T-helper 17 cell (primary cell): ENCODE data around the gene ACBD6. TPM values are rescaled to one million over a fixed set of nuclear protein-coding genes. Genes with fewer than 3 reads are reported as not detected.
"Not testable (repeated sequence)": the region's sequence is repeated elsewhere in the genome, so short reads cannot be mapped to it uniquely, and the experiment has no call there.

Experiments
- ATAC-seq: fragments of 150-1000 bp; cut with Tn5 transposase; 2 replicates; pipeline ENCODE4 v1.10.0; 2021; ENCODE audit warnings: mild to moderate bottlenecking, moderate library complexity
- DNase-seq, 3 donors: peaks; one replicate each; pipeline versions ENCODE4 v3.0.0 to v3.0.0-alpha.2; 2020 to 2021
- H3K9me3 ChIP-seq: one replicate; pipeline ENCODE4 v1.7.0; 2013; ENCODE audit warnings: low read length, mild to moderate bottlenecking; ENCODE audit not compliant: control insufficient read depth, poor library complexity, severe bottlenecking
- H3K27ac Mint-ChIP-seq: one replicate; pipeline ENCODE4 v1.8.0; 2022; ENCODE audit warnings: mild to moderate bottlenecking, moderate library complexity, mixed read lengths
- H3K27me3 Mint-ChIP-seq: one replicate; pipeline ENCODE4 v1.8.0; 2022; ENCODE audit warnings: mixed read lengths
- H3K36me3 Mint-ChIP-seq: one replicate; pipeline ENCODE4 v1.8.0; 2022; ENCODE audit warnings: low read depth, mixed read lengths
- H3K4me1 Mint-ChIP-seq: one replicate; pipeline ENCODE4 v1.8.0; 2022; ENCODE audit warnings: mild to moderate bottlenecking, mixed read lengths
- H3K4me3 Mint-ChIP-seq: one replicate; pipeline ENCODE4 v1.8.0; 2022; ENCODE audit warnings: mild to moderate bottlenecking, moderate library complexity, mixed read lengths
- total RNA-seq, 4 donors: library from RNA in 2 of 4; stranded (reverse) in 2 of 4; gene quantifications; one replicate each; pipeline ENCODE4 v1.2.3 and lab custom pipeline; 2022 to 2026

Gene ACBD6
- total RNA-seq, 2 donors from 2014 or later: 28.9 to 33.1 TPM

- Mint-ChIP-seq H3K27ac (no peak overlapping the region), H3K36me3 (peaks cover 2% of the 10 kb centered on the region), H3K27me3 (no peaks in the 10 kb centered on the region), H3K4me1 (peaks cover 3% of the 10 kb centered on the region), H3K4me3 (no peak overlapping the region)
- no peak for ATAC-seq
- H3K9me3 ChIP-seq: no peaks in the 10 kb centered on the region
- DNase-seq: no peak
Observed at GRCh38 chr1:180451504-180451903, 50.9 kb downstream of the ACBD6 start.

GRCh38 chr1:180444522-180444921 is 57.9 kb downstream of the ACBD6 start:
- Mint-ChIP-seq H3K36me3 (no peaks in the 10 kb centered on the region), H3K4me3 (no peak overlapping the region), H3K27ac (no peak overlapping the region), H3K4me1 (peaks cover 3% of the 10 kb centered on the region), H3K27me3 (no peaks in the 10 kb centered on the region)
- ATAC-seq (no peak), DNase-seq (no peak)
- no peaks in the 10 kb centered on the region for H3K9me3 ChIP-seq

DNA sequence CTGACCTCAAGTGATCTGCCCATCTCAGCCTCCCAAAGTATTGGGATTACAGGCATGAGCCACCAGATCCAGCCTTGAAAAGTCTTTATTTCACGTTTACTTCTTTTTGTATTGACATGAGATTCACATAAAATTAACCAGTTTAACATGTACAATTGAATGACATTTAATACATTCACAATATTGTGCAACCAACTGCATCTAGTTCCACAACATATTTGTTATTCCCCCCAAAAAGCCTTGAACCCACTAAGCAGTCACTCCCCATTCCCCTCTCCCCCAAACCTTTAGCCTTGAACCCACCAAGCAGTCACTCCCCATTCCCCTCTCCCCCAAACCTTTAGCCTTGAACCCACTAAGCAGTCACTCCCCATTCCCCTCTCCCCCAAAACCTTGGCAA is 62.0 kb downstream of the ACBD6 start:
- H3K27ac Mint-ChIP-seq: no peak overlapping the region
- no peaks in the 10 kb centered on the region for H3K27me3 Mint-ChIP-seq
- H3K4me3 Mint-ChIP-seq: no peak overlapping the region
- H3K4me1 Mint-ChIP-seq: no peaks in the 10 kb centered on the region
- H3K36me3 Mint-ChIP-seq: no peaks in the 10 kb centered on the region
- no peaks in the 10 kb centered on the region for H3K9me3 ChIP-seq
- ATAC-seq (no peak), DNase-seq (no peak)

DNA sequence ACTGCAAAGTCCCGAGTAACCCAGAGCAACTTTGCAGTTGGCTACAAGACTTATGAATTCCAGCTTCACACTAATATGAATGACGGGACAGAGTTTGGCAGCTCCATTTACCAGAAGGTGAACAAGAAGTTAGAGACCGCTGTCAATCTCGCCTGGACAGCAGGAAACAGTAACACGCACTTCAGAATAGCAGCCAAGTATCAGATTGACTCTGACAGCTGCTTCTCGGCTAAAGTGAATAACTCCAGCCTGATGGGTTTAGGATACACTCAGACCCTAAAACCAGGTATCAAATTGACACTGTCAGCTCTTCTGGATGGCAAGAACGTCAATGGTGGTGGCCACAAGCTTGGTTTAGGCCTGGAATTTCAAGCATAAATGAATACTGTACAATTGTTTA is 66.8 kb downstream of the ACBD6 start:
- Mint-ChIP-seq H3K36me3 (no peaks in the 10 kb centered on the region), H3K4me3 (no peak overlapping the region), H3K27ac (no peak overlapping the region), H3K27me3 (no peaks in the 10 kb centered on the region), H3K4me1 (peaks cover 5% of the 10 kb centered on the region)
- no peak for ATAC-seq
- H3K9me3 ChIP-seq: no peaks in the 10 kb centered on the region
- DNase-seq: no peak

DNA sequence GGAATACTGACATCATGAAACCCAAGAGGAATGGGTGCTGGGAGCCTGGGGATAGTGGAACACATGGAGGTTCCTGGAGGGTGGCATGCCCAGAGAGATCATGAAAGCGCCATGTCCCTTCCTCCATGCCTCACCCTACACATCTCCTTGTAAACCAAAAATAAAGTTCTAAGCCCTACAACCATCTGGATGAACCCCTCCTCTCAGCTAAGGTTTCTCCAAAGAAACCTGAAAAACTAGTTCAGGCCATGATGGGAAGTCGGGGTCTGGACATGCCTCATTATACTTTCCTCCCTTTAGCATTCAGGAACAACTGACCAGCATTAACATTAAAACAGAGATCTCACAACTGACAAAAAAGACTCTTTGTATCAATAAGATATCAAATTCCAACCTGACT is 68.5 kb downstream of the ACBD6 start:
- Mint-ChIP-seq H3K27me3 (no peaks in the 10 kb centered on the region), H3K4me3 (no peak overlapping the region), H3K36me3 (no peaks in the 10 kb centered on the region)

DNA sequence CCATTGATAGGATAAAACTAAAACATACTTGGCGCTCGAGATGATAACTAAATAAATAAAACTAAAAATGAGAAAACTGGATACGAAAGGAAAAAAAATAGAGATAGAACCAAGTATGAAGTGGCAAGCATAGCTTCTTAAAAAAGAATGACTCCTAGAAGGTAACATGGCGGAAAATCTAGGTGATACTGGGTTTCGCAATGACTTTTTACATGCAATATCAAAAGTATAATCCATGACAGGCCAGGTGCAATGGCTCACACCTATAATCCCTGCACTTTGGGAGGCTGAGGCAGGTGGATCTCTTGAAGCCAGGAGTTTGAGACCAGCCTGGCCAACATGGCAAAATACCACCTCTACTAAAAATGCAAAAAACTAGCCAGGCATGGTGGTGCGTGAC is 70.7 kb downstream of the ACBD6 start:
- Mint-ChIP-seq H3K4me3 (no peak overlapping the region), H3K36me3 (no peaks in the 10 kb centered on the region), H3K4me1 (peaks cover 10% of the 10 kb centered on the region), H3K27ac (no peak overlapping the region), H3K27me3 (no peaks in the 10 kb centered on the region)
- ATAC-seq: no peak
- H3K9me3 ChIP-seq: no peaks in the 10 kb centered on the region
- DNase-seq: no peak

More for the DNA sequence above, 68.5 kb downstream of the ACBD6 start:
- no peaks in the 10 kb centered on the region for H3K9me3 ChIP-seq
- ATAC-seq (no peak), DNase-seq (no peak)
- no peak overlapping the region for H3K27ac Mint-ChIP-seq
- peaks cover 8% of the 10 kb centered on the region for H3K4me1 Mint-ChIP-seq

- Mint-ChIP-seq H3K36me3 (no peaks in the 10 kb centered on the region), H3K4me1 (peaks cover 17% of the 10 kb centered on the region), H3K4me3 (no peak overlapping the region), H3K27ac (no peak overlapping the region), H3K27me3 (no peaks in the 10 kb centered on the region)
- ATAC-seq (no peak), DNase-seq (no peak)
- no peaks in the 10 kb centered on the region for H3K9me3 ChIP-seq
Observed at GRCh38 chr1:180428782-180429695, 73.3 kb downstream of the ACBD6 start.

DNA sequence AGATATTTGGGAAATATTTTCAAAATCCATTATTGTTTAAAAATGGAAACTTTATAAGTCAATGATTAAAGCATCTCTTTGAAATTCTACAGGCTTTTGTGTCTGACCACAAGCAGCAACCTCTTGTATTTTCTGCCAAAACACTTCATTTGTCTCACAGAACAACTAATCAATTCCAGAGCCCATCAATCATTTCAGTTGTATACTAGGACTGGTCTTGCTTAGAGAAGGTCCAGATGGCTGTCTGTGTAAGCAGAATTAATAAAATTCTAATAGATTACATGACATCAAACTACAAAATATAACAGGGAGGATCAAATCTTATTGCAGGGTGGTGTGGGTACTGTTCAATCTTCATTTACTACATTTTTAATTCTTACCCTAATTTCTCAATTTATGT is 76.4 kb downstream of the ACBD6 start:
- no peak for ATAC-seq
- H3K9me3 ChIP-seq: no peaks in the 10 kb centered on the region
- H3K27ac Mint-ChIP-seq: no peak overlapping the region
- peaks cover 14% of the 10 kb centered on the region for H3K4me1 Mint-ChIP-seq
- H3K36me3 Mint-ChIP-seq: peaks cover 3% of the 10 kb centered on the region
- no peaks in the 10 kb centered on the region for H3K27me3 Mint-ChIP-seq
- no peak overlapping the region for H3K4me3 Mint-ChIP-seq
- no peak for DNase-seq

DNA sequence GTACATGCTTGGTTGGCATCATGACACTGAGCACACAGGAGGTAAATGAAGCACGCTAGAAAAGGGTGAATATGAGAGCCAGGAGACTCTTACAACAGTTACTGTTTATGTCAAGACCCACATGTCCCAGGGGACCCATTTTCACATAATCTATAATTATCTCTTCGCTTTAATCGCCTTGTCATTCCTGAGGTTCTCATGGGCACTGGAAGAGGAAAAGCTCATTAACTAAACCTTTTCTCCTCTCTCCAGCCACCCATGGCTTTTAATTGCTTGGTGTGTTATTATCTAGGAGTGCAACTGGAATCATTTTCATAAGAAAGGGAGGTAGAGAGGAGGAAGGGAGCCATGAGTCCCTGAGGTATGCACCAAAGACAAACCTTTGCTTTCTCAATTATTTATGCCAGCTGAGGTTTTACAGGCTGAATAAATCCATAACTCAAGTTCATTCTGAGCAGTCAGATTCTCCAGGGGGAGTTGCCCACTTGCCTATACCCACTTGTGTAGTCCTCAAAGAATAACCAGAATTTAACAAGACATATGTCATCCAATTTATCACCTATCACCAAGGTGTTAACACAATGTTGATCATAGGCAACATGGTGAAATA is 77.4 kb downstream of the ACBD6 start:
- ATAC-seq (no peak), DNase-seq (no peak)
- no peaks in the 10 kb centered on the region for H3K27me3 Mint-ChIP-seq
- H3K4me3 Mint-ChIP-seq: no peak overlapping the region
- H3K4me1 Mint-ChIP-seq: peaks cover 21% of the 10 kb centered on the region
- peaks cover 3% of the 10 kb centered on the region for H3K36me3 Mint-ChIP-seq
- H3K9me3 ChIP-seq: no peaks in the 10 kb centered on the region
- H3K27ac Mint-ChIP-seq: no peak overlapping the region

GRCh38 chr1:180421614-180422013 is 80.8 kb downstream of the ACBD6 start:
- Mint-ChIP-seq H3K4me1 (peaks cover 16% of the 10 kb centered on the region), H3K27ac (no peak overlapping the region), H3K36me3 (peaks cover 3% of the 10 kb centered on the region), H3K27me3 (no peaks in the 10 kb centered on the region), H3K4me3 (no peak overlapping the region)
- no peaks in the 10 kb centered on the region for H3K9me3 ChIP-seq
- ATAC-seq (no peak), DNase-seq (no peak)

GRCh38 chr1:180421145-180421544 is 81.2 kb downstream of the ACBD6 start:
- not testable (repeated sequence) for H3K27ac Mint-ChIP-seq, H3K27me3 Mint-ChIP-seq, ATAC-seq, H3K9me3 ChIP-seq, H3K36me3 Mint-ChIP-seq, H3K4me3 Mint-ChIP-seq, DNase-seq
- peaks cover 13% of the 10 kb centered on the region for H3K4me1 Mint-ChIP-seq

DNA sequence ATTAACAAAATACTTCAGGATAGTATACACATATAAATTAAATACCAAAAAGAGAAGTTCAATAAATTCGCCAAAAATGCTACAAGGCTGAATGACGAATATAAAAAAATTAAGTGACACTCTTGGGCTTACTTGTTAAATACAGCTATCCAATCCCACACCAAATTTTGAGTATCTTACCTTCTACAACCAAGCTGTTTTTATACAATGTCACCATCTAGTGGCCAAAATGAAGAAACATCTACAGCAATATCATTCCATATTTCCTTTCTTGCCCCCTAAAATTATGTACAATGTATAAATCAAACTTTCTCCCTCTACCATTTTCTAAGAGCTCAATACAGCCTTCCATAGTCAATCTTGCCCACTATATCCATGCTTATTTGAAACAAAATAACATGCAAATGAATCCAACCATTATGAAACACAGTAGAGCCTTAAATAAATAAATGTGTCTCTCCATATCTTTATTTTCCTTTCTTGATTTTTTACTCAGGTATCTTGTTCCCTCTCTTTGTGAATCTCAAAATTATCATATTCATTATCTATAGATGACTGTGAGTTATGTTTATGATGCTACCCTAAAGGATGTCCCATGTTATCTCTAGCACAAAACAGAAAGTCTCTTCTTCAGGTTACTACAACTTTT is 86.3 kb downstream of the ACBD6 start:
- Mint-ChIP-seq H3K27me3 (no peaks in the 10 kb centered on the region), H3K4me3 (no peak overlapping the region), H3K4me1 (peaks cover 8% of the 10 kb centered on the region), H3K27ac (no peak overlapping the region), H3K36me3 (peaks cover 2% of the 10 kb centered on the region)
- no peak for DNase-seq
- no peaks in the 10 kb centered on the region for H3K9me3 ChIP-seq
- ATAC-seq: no peak

GRCh38 chr1:180415236-180415848 is 87.0 kb downstream of the ACBD6 start:
- no peaks in the 10 kb centered on the region for H3K9me3 ChIP-seq
- H3K27me3 Mint-ChIP-seq: no peaks in the 10 kb centered on the region
- H3K4me3 Mint-ChIP-seq: no peak overlapping the region
- peaks cover 4% of the 10 kb centered on the region for H3K4me1 Mint-ChIP-seq
- peaks cover 2% of the 10 kb centered on the region for H3K36me3 Mint-ChIP-seq
- ATAC-seq: no peak
- no peak for DNase-seq
- no peak overlapping the region for H3K27ac Mint-ChIP-seq
